BJ (cell line): ENCODE data around the gene C16orf89. TPM values are rescaled to one million over a fixed set of nuclear protein-coding genes. Genes with fewer than 3 reads are reported as not detected.

ENCODE experiments used
- CTCF ChIA-PET: fragments of 350-600 bp; formaldehyde crosslinking; extraction: SDS; loops from one replicate; lab custom pipeline; 2021; ENCODE audit warnings: antibody characterized with exemption, inconsistent platforms; lab: Yijun Ruan, JAX
- POLR2A ChIA-PET: fragments of 300-600 bp; sonication (Branson Sonifier 250); formaldehyde crosslinking; extraction: SDS; loops from one replicate; lab custom pipeline; 2021; ENCODE audit warnings: antibody characterized with exemption; lab: Charles Lee
- DNase-seq: peaks from one replicate; pipeline ENCODE4 v3.0.0-alpha.2; 2011; ENCODE audit warnings: low read depth
- H3K27me3 ChIP-seq: 2 replicates; pipeline ENCODE4 v1.6.0; 2011; ENCODE audit warnings: low read length; ENCODE audit not compliant: control insufficient read depth, insufficient read depth
- H3K36me3 ChIP-seq: 2 replicates; pipeline ENCODE4 v1.5.1; 2011; ENCODE audit warnings: low read length; ENCODE audit not compliant: control insufficient read depth, insufficient read depth
- H3K4me3 ChIP-seq: 2 replicates; pipeline ENCODE4 v1.5.1; 2011; ENCODE audit warnings: low read depth, mild to moderate bottlenecking, control low read depth, low read length
- polyA plus RNA-seq: library from polyadenylated mRNA; depleted of rRNA; stranded (reverse); fragments of >200 nt; gene quantifications from 2 replicates; pipeline ENCODE4 v1.2.3, GENCODE V29; 2011
- TF ChIP-seq, protein P1 (sequence below): IDR thresholded peaks from 2 replicates; pipeline ENCODE4 v1.5.1; 2011; ENCODE audit warnings: low read depth, mild to moderate bottlenecking, control low read depth, inconsistent platforms, low read length, moderate library complexity; ENCODE audit not compliant: insufficient read depth

Gene C16orf89
- polyA plus RNA-seq, 1 experiment = not detected

- Histone ChIP-seq H3K36me3 (peaks cover 3% of the 10 kb centered on the region), H3K4me3 (no peak overlapping the region), H3K27me3 (peaks cover 2% of the 10 kb centered on the region; the same call in 1 of the 2 replicates)
- TF ChIP-seq, protein P1, sequence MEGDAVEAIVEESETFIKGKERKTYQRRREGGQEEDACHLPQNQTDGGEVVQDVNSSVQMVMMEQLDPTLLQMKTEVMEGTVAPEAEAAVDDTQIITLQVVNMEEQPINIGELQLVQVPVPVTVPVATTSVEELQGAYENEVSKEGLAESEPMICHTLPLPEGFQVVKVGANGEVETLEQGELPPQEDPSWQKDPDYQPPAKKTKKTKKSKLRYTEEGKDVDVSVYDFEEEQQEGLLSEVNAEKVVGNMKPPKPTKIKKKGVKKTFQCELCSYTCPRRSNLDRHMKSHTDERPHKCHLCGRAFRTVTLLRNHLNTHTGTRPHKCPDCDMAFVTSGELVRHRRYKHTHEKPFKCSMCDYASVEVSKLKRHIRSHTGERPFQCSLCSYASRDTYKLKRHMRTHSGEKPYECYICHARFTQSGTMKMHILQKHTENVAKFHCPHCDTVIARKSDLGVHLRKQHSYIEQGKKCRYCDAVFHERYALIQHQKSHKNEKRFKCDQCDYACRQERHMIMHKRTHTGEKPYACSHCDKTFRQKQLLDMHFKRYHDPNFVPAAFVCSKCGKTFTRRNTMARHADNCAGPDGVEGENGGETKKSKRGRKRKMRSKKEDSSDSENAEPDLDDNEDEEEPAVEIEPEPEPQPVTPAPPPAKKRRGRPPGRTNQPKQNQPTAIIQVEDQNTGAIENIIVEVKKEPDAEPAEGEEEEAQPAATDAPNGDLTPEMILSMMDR = no peak
- no peak for DNase-seq
- POLR2A ChIA-PET = no interaction called here
- CTCF ChIA-PET = no interaction called here
Observed at GRCh38 chr16:5024632-5025031, 41.1 kb downstream of the C16orf89 start.

DNA sequence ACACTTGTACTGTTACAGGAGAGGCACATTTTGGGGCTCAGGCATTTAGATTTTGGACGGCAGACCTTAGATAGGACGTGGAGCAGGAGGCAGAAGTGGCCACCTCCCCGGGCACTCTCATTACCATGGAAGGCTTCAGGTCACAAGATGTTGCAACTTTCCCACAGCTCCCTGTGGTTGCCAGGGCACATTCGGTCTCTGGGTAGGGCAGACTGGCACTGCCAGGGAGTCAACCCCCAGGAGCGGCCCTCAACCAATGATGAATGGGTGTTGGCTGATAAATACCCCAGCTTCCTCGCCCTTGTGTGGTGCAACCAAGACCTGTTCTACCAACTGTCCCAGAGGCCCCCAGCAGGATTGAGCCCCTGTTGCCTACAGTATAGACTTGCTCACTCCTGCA lies 43.2 kb downstream of the C16orf89 start:
- POLR2A ChIA-PET = no interaction called here
- CTCF ChIA-PET = no interaction called here

DNA sequence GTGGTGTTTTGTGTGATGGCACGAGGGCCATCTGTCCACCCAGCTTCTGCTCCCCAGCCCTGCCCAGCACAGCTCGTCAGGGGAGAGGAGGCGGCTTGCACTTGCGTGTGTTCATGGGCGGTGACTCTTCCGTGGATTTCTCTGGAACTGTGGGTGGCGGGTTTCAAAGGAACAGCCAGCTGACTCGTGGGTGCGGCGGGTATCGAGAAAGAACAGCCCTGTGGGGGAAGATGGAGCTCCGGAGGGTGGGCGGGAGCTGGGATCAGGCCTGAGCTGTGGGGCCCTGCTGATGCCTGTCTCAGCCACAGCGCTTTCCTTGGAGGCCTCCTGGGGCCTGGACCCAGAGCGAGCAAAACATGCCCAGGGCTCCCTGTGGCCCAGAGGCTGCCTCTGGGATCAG lies 45.2 kb downstream of the C16orf89 start:
- ChIA-PET CTCF (interaction anchor here (0.6 kb wide), 1 partner anchor 23 kb away, joined by 3 read pairs; no protein-coding TSS in a partner anchor), POLR2A (no interaction called here)

More for the DNA sequence above, 43.2 kb downstream of the C16orf89 start:
- H3K27me3 ChIP-seq = peaks cover 4% of the 10 kb centered on the region; the same call in 1 of the 2 replicates
- TF ChIP-seq, protein P1 = no peak
- H3K36me3 ChIP-seq = peaks cover 1% of the 10 kb centered on the region; the same call in 1 of the 2 replicates
- H3K4me3 ChIP-seq = no peak overlapping the region
- no peak for DNase-seq

GRCh38 chr16:5019775-5020174 lies 46.0 kb downstream of the C16orf89 start:
- CTCF ChIA-PET = interaction anchor here (0.6 to 1.4 kb wide), 2 partner anchors 15 to 18 kb away, joined by 3 to 4 read pairs; no protein-coding TSS in a partner anchor
- Histone ChIP-seq H3K36me3 (no peaks in the 10 kb centered on the region), H3K4me3 (no peak overlapping the region), H3K27me3 (peaks cover 4% of the 10 kb centered on the region; the same call in 1 of the 2 replicates)
- TF ChIP-seq, protein P1 = no peak
- POLR2A ChIA-PET = no interaction called here
- DNase-seq = no peak

More for the DNA sequence above, 45.2 kb downstream of the C16orf89 start:
- no peak for DNase-seq
- H3K36me3 ChIP-seq = peaks cover 1% of the 10 kb centered on the region; the same call in 1 of the 2 replicates
- TF ChIP-seq, protein P1 = no peak
- H3K4me3 ChIP-seq = no peak overlapping the region
- peaks cover 4% of the 10 kb centered on the region; the same call in 1 of the 2 replicates for H3K27me3 ChIP-seq

- DNase-seq = no peak
Observed at GRCh38 chr16:5018793-5019192, 47.0 kb downstream of the C16orf89 start.

More at GRCh38 chr16:5018793-5019192, 47.0 kb downstream of the C16orf89 start:
- CTCF ChIA-PET = interaction anchor here (1.4 kb wide), 1 partner anchor 16 kb away, joined by 4 read pairs; no protein-coding TSS in a partner anchor
- POLR2A ChIA-PET = no interaction called here
- H3K4me3 ChIP-seq = no peak overlapping the region
- H3K36me3 ChIP-seq = no peaks in the 10 kb centered on the region
- peaks cover 4% of the 10 kb centered on the region; the same call in 1 of the 2 replicates for H3K27me3 ChIP-seq
- TF ChIP-seq, protein P1 = no peak
